Inferior parietal cortex (tissue), 1 donor: ENCODE measurements around the gene UBXN7.
A peak's percentile ranks its signal among the peaks of the same experiment; 100 is the strongest.
"Not testable (repeated sequence)": the region's sequence is repeated elsewhere in the genome, so short reads cannot be mapped to it uniquely, and the experiment has no call there.

Source experiments
- DNase-seq: peaks from one replicate; pipeline ENCODE4 v3.0.0-alpha.2; 2016; ENCODE audit errors: extremely low spot score

UBXN7 gene

GRCh38 chr3:196355668-196356067 lies 76.6 kb downstream of the UBXN7 start:
- no peak for DNase-seq

GRCh38 chr3:196354132-196354531 lies 78.1 kb downstream of the UBXN7 start:
- DNase-seq: no peak

- no peak for DNase-seq
These were observed 80.7 kb downstream of the UBXN7 start for GRCh38 chr3:196351541-196351940.

- no peak for DNase-seq
These were observed 82.2 kb downstream of the UBXN7 start for GRCh38 chr3:196350067-196350466.

GRCh38 chr3:196348698-196349097 lies 83.5 kb downstream of the UBXN7 start:
- no peak for DNase-seq

GRCh38 chr3:196344663-196345062 lies 87.6 kb downstream of the UBXN7 start:
- DNase-seq: no peak

- DNase-seq: not testable (repeated sequence)
These were observed 88.3 kb downstream of the UBXN7 start for GRCh38 chr3:196343917-196344316.

- no peak for DNase-seq
These were observed 91.1 kb downstream of the UBXN7 start for GRCh38 chr3:196341137-196341536.

GRCh38 chr3:196340466-196340865 lies 91.8 kb downstream of the UBXN7 start:
- DNase-seq: no peak

- no peak for DNase-seq
These were observed 92.6 kb downstream of the UBXN7 start for GRCh38 chr3:196339493-196340254.

GRCh38 chr3:196339044-196339443 lies 93.2 kb downstream of the UBXN7 start:
- DNase-seq: no peak

- DNase-seq: no peak
These were observed 95.7 kb downstream of the UBXN7 start for GRCh38 chr3:196336319-196337145.

- no peak for DNase-seq
These were observed 96.7 kb downstream of the UBXN7 start for GRCh38 chr3:196335503-196335948.

GRCh38 chr3:196334982-196335381 lies 97.2 kb downstream of the UBXN7 start:
- DNase-seq: no peak

GRCh38 chr3:196332168-196332567 lies 100.1 kb downstream of the UBXN7 start:
- no peak for DNase-seq

- no peak for DNase-seq
These were observed 104.8 kb downstream of the UBXN7 start for GRCh38 chr3:196327405-196327804.

- no peak for DNase-seq
These were observed 105.3 kb downstream of the UBXN7 start for GRCh38 chr3:196326936-196327335.

GRCh38 chr3:196323691-196324090 lies 108.5 kb downstream of the UBXN7 start:
- DNase-seq: no peak

- no peak for DNase-seq
These were observed 109.2 kb downstream of the UBXN7 start for GRCh38 chr3:196323016-196323415.

- DNase-seq: no peak
These were observed 111.1 kb downstream of the UBXN7 start for GRCh38 chr3:196321162-196321561.

- no peak for DNase-seq
These were observed 112.1 kb downstream of the UBXN7 start for GRCh38 chr3:196320137-196320536.

GRCh38 chr3:196317687-196318467 lies 114.3 kb downstream of the UBXN7 start, which contains the start of gene DYNLT2B:
TSS of gene DYNLT2B (minus strand) at chr3:196318240. CDS start at chr3:196318152, 88 bp downstream.
- DNase-seq: peak; percentile 85
